Thyroid gland (tissue), 4 donors: ENCODE results near the gene TNFRSF12A.

ENCODE experiments used
- CTCF ChIP-seq, 6 experiments: fragments of 200-600 bp in 3 of 6; fragments of 450-650 bp in 3 of 6; sonication (generic) in 3 of 6; IDR thresholded peaks; one replicate each; pipeline ENCODE4 v1.5.1; 2016 to 2019; ENCODE audit warnings: antibody characterized with exemption in 6 of 6, mild to moderate bottlenecking in 2 of 6, inconsistent platforms in 1 of 6, moderate library complexity in 1 of 6
- POLR2A ChIP-seq, 2 donors: fragments of 450-650 bp; IDR thresholded peaks; one replicate each; pipeline ENCODE4 v1.6.1; 2017; ENCODE audit warnings: antibody characterized with exemption in 2 of 2, mild to moderate bottlenecking in 2 of 2, moderate library complexity in 1 of 2

DNA sequence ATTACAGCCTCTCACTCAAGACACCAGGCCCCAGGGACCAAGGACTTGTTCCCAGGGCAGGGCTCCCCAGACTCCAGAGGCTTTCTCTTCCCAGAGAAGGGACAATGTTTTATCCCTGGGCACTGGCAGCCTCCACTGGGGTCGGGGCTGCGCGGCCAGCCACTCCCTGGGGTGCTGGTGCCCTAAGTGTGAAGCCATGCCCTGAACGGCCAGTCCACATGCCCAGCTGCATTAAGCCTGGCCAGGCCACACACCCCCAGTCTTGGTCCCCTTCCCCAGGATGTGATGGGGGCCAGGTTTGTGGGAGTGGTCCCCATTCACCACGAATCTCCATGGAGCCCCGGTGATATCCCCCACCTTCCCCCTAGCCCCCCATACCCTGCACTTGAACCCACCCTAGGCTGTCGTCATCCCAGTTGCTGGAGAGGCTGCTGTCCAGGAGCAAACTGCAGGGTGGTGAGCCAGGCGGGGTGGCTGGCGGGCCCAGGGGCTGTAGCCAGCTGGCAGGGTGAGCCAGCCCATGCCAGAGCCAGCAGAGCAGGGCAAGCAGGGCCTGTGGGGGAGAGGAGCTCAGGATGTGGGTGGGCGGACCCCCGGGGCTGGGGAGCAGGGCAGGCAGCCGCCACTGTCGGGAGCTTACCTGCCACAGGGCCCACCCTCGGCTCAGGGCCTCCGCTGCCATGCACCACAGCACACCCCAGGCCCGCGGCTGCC, 46.4 kb upstream of the TNFRSF12A start:
- no peak for TF ChIP-seq CTCF (IDR thresholded peaks at IDR 0.05)
- TF ChIP-seq POLR2A (IDR thresholded peaks at IDR 0.05) = no peak
